GM12801 (cell line): ENCODE results near the gene STT3A.

ENCODE experiments used
- CTCF ChIP-seq: IDR thresholded peaks from one replicate; pipeline ENCODE4 v1.5.1; 2011; ENCODE audit warnings: control low read depth; ENCODE audit not compliant: insufficient read length; ENCODE audit errors: extremely low read depth

The STT3A gene

GRCh38 chr11:125667151-125667550 is 74.5 kb downstream of the STT3A start:
- no peak for TF ChIP-seq CTCF

- no peak for TF ChIP-seq CTCF
Observed at GRCh38 chr11:125670172-125670571, 77.5 kb downstream of the STT3A start.

DNA sequence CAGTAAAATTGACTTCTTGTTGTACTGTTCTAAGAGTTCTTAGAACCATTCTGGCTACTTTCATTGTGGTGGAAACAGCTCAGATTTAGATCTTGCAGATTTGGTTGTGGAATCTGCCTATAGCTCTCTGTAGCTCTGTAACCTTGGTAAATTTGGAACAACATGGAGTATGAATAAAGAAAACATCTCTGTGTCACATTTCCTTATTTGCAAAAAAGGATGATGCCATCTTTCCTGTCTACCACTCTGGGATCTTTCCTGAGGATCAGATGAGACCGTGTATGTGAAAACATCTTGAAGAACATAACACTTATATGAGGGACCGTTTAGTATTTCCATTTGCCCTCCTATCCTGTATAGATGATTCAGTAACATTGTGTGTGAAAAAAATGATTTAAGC is 78.9 kb downstream of the STT3A start:
- no peak for TF ChIP-seq CTCF
